ENCODE results near the gene CARNS1. TPM values are rescaled to one million over a fixed set of nuclear protein-coding genes. Genes with fewer than 3 reads are reported as not detected.

The CARNS1 gene
- total and polyA plus RNA-seq, 2 of the 13 experiments (the other 11 are each of a cell fraction or from before 2014, with no cell fraction given) = not detected

DNA sequence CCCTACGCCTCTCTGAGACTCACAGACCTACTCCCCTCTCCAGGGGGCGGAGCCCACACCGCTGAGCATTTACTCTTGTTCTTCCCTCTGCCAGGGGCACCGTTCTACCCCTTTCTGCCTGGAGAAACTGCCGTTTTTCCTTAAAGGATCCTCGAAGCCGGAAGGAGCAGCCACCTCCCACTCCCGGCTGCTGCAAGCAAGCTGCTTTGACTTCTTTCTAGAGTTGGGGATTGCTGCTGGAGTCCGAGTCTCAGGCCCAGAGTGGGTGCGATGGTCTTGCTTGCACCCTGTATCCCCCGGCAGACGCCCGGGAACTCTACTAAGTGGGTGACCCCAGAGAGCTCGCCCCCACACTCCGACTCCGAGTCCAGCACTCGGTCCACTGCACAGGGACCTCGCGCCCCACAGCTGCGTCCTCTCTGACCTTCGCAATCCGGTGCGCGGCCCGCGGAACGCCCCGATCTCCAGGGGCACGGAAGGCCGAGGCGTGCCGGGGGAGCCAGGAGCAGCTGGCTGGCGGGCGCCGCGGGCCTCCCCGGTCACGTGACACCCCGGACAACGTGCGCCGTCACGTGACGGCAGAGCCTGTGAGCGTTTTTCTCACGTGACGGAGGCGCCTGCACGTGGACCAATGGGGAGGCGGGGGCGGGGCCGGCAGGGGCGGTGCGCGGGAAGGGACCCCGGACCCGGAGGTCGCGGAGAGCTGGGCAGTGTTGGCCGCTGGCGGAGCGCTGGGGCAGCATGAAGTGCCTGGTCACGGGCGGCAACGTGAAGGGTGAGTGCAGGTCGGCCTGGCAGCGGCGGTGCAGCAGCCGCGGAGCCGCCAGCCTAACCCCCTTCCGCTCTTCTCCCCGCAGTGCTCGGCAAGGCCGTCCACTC is 23.9 kb upstream of the CARNS1 start, which contains the start of gene RAD9A (continued):
- TF ChIP-seq, protein P1, sequence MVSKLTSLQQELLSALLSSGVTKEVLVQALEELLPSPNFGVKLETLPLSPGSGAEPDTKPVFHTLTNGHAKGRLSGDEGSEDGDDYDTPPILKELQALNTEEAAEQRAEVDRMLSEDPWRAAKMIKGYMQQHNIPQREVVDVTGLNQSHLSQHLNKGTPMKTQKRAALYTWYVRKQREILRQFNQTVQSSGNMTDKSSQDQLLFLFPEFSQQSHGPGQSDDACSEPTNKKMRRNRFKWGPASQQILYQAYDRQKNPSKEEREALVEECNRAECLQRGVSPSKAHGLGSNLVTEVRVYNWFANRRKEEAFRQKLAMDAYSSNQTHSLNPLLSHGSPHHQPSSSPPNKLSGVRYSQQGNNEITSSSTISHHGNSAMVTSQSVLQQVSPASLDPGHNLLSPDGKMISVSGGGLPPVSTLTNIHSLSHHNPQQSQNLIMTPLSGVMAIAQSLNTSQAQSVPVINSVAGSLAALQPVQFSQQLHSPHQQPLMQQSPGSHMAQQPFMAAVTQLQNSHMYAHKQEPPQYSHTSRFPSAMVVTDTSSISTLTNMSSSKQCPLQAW (CRISPR knock-in tag; IDR thresholded peaks at IDR 0.05) = peak; percentile 83; the same call in 1 of the 2 replicates
- TF ChIP-seq ATAD3A (CRISPR knock-in tag; IDR thresholded peaks at IDR 0.05) = no peak
- TF ChIP-seq ZBTB7B (CRISPR knock-in tag; IDR thresholded peaks at IDR 0.05) = peak; percentile 77; the same call in 1 of the 2 replicates
- no peak for TF ChIP-seq ZNF24 (IDR thresholded peaks at IDR 0.05)
- TF ChIP-seq PAF1 (CRISPR knock-in tag; IDR thresholded peaks at IDR 0.05) = no peak
- TF ChIP-seq REL (CRISPR knock-in tag; conservative IDR thresholded peaks at IDR 0.05) = peak; percentile 79; the same call in 1 of the 2 replicates
- no peak for TF ChIP-seq LRRFIP1 (CRISPR knock-in tag; conservative IDR thresholded peaks at IDR 0.05)
- TF ChIP-seq, protein P2, sequence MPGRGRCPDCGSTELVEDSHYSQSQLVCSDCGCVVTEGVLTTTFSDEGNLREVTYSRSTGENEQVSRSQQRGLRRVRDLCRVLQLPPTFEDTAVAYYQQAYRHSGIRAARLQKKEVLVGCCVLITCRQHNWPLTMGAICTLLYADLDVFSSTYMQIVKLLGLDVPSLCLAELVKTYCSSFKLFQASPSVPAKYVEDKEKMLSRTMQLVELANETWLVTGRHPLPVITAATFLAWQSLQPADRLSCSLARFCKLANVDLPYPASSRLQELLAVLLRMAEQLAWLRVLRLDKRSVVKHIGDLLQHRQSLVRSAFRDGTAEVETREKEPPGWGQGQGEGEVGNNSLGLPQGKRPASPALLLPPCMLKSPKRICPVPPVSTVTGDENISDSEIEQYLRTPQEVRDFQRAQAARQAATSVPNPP (CRISPR knock-in tag; IDR thresholded peaks at IDR 0.05) = peak; percentile 87
- TF ChIP-seq ZNF543 (CRISPR knock-in tag; IDR thresholded peaks at IDR 0.05) = peak; percentile 74; the same call in 1 of the 2 replicates
- TF ChIP-seq SMARCE1 (IDR thresholded peaks at IDR 0.05; ENCODE audit: borderline replicate concordance) = no peak
- TF ChIP-seq ARID2 (CRISPR knock-in tag; IDR thresholded peaks at IDR 0.05; ENCODE audit: borderline replicate concordance) = peak; percentile 91; the same call in 1 of the 2 replicates
- no peak for TF ChIP-seq ZBTB1 (CRISPR knock-in tag; IDR thresholded peaks at IDR 0.05; ENCODE audit: borderline replicate concordance)
- no peak for TF ChIP-seq DNMT1 (CRISPR knock-in tag; IDR thresholded peaks at IDR 0.05)
- no peak for TF ChIP-seq ZUFSP (CRISPR knock-in tag; IDR thresholded peaks at IDR 0.05; ENCODE audit: borderline replicate concordance)
- peak; percentile 53; the same call in 1 of the 2 replicates for TF ChIP-seq SIN3B (IDR thresholded peaks at IDR 0.05; ENCODE audit: low read length)
- TF ChIP-seq, protein P3, sequence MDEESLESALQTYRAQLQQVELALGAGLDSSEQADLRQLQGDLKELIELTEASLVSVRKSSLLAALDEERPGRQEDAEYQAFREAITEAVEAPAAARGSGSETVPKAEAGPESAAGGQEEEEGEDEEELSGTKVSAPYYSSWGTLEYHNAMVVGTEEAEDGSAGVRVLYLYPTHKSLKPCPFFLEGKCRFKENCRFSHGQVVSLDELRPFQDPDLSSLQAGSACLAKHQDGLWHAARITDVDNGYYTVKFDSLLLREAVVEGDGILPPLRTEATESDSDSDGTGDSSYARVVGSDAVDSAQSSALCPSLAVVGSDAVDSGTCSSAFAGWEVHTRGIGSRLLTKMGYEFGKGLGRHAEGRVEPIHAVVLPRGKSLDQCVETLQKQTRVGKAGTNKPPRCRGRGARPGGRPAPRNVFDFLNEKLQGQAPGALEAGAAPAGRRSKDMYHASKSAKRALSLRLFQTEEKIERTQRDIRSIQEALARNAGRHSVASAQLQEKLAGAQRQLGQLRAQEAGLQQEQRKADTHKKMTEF (CRISPR knock-in tag; IDR thresholded peaks at IDR 0.05) = peak; percentile 90
- peak; percentile 51; the same call in 1 of the 2 replicates for TF ChIP-seq ZNF780A (CRISPR knock-in tag; IDR thresholded peaks at IDR 0.05)
- no peak for TF ChIP-seq ZBTB20 (CRISPR knock-in tag; IDR thresholded peaks at IDR 0.05; ENCODE audit: borderline replicate concordance, low read depth)
- TF ChIP-seq KDM1A (CRISPR knock-in tag; IDR thresholded peaks at IDR 0.05) = no peak
